A172 (cell line): ENCODE results near the gene MIDN. TPM values are rescaled to one million over a fixed set of nuclear protein-coding genes. Genes with fewer than 3 reads are reported as not detected.

Source experiments
- DNase-seq: peaks from one replicate; pipeline ENCODE4 v3.0.0-alpha.2; 2015; ENCODE audit warnings: low spot score
- total RNA-seq: library from RNA; depleted of rRNA; stranded (reverse); fragments of >200 nt; shearing (Covaris generic); gene quantifications from 2 replicates; pipeline ENCODE4 v1.2.3, GENCODE V29; 2014

MIDN gene
- total RNA-seq, 1 experiment from 2014 or later: 7.0 TPM

DNA sequence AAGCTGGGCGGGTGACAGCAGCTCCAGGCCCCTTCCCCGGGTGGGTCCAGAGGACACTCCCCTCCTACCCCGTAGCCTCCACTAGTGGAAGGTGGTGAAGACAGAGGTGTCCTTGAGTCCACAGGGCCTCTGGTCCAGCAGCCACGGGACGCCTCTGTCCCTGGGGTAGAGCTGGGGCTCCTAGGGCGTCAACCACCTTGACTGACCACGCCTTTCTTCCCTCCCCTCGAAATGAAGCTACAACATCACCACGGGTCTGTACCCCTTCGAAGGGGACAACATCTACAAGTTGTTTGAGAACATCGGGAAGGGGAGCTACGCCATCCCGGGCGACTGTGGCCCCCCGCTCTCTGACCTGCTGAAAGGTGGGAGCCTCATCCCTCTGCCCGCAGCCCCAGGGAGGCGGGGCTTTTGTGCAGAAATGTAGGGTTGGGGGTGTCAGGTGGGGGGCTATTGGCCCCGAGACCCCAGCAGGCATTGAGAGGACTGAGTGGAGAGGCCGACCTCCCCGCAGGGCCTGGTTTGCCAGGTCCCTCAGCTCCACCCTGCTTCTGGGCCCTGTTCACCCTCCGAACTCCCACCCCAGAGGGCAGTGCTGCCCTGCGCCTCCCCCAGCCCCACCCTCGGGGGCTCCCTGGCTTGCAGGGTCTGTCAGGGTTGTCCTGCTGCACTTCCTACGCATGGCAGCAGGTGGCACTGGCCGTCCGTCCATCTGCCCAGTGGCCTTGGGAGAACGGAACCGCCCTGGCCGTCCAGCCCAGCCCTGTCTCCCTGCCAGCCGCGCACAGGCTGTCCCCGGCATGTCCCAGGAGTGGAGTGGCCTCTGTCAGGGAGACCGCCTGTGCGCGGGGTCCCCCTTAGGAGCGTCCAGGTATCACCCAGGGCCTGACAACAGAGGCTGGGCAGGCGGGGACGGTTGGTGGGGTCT lies 27.1 kb upstream of the MIDN start:
- peak; percentile 51 for DNase-seq

- no peak for DNase-seq
These were observed 26.5 kb upstream of the MIDN start for GRCh38 chr19:1221904-1222255.

DNA sequence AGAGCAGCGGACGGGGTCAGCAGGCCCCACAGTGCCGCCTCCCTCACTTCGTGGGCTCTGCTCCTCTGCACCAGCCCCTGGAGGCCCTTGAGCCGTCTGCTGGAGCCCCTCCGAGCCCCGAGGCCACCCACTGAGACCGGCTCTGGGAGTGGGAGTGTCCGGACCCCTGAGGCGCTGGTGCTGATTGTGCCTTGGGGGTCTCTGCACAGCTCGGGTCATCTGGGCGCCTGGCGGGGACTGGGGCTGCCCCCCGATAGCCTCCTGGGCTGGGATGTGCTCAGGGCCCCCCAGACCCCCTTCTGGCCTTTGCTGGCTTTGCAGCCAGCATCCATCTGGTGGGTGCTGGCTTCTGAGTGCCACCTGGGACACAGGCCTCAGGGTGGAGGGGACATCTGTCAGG lies 26.0 kb upstream of the MIDN start:
- no peak for DNase-seq

DNA sequence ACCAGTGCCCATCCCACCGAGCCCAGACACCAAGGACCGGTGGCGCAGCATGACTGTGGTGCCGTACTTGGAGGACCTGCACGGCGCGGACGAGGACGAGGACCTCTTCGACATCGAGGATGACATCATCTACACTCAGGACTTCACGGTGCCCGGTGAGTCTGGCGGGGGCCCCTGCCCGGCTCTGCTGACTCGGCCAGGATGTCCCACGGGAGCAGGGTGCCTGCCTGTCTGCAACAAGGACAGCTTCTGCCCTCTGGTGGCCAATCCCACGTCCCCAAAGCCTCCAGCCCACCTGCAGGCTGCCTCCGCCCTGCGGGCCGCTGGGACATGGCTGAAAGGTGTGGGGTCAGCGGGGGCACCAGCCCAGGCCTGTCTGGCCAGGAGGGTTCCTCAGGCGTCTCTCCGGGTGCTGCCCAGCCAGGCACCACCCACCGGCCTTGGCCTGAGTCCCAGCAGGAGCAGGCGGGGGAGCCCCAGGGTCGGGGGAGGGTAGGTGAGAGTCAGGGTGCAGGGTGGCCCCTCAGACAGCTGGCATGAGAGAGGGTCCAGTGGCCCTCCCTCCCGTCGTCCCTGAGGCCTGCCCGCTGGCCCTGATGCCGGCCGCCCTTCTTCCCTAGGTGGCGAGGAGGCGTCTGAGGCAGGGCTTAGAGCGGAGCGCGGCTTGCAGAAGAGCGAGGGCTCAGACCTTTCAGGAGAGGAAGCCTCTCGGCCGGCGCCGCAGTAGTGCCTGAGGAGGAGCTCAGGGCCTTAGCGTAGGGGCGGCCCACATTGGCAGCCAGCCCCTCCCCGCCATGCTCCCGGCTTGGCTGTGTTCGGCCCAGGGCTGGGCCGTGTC lies 25.1 kb upstream of the MIDN start:
- peak; percentile 75 for DNase-seq

GRCh38 chr19:1224047-1224825 lies 24.1 kb upstream of the MIDN start:
- no peak for DNase-seq

DNA sequence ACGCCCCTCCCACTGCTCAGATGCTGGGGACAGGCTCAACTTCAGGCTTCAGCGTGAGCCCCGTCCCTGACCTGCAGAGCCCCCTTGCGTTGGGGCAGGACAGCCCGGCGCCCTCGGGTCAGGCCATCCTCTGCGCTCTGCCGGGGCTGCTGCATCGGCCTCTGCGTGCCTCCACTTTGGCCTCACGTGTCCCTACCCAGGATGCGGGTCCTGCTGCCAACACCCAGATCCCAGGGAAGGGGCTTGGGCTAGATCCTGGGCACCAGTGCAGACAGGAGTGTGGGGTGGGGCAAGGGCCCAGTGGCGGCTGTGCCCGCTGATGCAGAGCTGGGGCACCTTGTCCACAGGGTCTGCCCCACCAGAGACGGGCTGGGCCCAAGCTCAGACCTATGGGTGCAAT lies 23.5 kb upstream of the MIDN start:
- DNase-seq: no peak

GRCh38 chr19:1225440-1226226 lies 22.8 kb upstream of the MIDN start:
- no peak for DNase-seq

DNA sequence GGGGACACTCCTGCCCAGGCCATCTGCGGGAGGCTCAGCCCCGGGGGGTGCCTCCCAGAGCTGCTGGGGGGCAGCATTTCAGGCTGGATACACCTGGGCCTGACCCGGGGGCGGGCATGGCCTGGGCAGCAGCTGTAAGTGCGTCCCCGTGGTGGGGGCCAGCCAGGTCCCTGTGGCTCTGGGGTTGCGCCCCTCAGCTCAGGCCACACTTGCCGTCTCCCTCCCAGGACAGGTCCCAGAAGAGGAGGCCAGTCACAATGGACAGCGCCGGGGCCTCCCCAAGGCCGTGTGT lies 22.2 kb upstream of the MIDN start:
- no peak for DNase-seq

- no peak for DNase-seq
These were observed 21.7 kb upstream of the MIDN start for GRCh38 chr19:1226522-1227303.

- no peak for DNase-seq
These were observed 20.9 kb upstream of the MIDN start for GRCh38 chr19:1227304-1228054.

DNA sequence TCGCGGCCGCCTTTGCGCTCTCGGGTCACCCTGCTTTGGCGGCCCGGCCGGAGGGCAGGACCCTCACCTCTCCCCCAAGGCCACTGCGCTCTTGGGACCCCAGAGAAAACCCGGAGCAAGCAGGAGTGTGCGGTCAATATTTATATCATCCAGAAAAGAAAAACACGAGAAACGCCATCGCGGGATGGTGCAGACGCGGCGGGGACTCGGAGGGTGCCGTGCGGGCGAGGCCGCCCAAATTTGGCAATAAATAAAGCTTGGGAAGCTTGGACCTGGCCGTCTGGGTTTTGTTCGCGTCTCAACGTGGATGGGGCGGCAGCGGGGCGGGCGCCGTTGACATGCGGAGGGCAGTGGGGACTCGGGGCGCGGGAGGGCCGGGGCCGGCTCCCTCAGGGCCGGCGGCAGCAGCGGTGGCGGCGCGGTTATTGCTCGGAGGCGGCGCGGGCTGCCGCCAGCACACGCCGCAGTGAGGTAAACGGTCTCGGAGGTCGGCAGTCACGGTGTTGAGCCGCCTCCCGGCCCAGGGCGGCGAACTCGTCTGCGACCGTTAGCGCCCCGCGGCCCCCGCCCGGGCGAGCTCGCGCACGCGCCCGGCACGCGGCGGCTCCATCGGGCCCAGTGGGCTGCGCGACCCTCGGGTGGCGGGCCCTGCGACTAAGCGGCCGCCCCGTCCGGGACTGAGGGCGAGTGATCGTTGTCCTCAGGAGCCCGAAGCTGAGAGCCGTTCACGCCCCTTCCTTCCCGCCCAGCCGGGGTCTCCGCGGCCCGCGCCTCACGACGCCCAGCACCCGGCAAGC lies 20.0 kb upstream of the MIDN start:
- no peak for DNase-seq

DNA sequence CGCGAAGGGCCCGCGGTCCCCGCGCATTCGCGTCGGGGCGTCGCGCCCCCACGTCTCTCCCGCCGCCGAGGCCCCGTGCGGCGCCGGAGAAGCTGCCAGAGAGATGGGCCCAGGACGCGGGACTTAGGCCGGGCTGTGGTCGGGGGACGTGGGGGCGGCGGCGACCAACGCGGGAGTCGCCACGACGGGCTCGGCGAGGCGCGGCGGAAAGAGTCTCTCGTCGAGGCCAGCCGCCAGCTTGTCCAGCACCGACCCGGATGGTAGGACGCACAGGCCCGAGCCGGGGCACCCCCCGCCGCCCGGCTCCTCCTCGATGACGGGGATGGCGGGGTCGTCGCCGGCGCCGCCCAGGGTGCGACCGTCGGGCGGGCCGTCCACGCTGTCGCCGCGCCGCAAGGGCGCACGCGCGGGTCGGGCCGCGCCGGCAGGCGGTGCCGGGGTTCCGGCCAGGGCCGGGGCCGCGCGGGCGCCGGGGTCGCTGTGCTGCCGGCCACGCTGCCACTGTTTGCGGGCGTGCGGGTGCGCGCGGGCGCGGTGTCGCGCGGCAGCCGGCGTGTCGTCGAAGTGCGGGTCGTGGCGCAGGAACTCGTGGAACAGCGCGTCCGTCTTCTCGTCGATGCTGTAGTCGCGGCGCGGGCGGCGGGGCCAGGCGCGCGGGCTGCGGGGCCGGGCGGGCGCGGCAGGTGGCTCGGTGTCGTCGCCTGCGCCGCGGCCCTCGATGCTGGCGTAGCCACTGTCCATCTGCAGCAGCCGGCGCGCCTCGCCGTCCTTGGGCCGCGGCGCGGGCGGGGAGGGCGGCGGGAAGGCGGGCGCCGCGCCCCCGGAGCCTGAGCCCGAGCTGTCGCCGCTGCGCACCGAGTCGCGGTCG lies 19.1 kb upstream of the MIDN start:
- no peak for DNase-seq

DNA sequence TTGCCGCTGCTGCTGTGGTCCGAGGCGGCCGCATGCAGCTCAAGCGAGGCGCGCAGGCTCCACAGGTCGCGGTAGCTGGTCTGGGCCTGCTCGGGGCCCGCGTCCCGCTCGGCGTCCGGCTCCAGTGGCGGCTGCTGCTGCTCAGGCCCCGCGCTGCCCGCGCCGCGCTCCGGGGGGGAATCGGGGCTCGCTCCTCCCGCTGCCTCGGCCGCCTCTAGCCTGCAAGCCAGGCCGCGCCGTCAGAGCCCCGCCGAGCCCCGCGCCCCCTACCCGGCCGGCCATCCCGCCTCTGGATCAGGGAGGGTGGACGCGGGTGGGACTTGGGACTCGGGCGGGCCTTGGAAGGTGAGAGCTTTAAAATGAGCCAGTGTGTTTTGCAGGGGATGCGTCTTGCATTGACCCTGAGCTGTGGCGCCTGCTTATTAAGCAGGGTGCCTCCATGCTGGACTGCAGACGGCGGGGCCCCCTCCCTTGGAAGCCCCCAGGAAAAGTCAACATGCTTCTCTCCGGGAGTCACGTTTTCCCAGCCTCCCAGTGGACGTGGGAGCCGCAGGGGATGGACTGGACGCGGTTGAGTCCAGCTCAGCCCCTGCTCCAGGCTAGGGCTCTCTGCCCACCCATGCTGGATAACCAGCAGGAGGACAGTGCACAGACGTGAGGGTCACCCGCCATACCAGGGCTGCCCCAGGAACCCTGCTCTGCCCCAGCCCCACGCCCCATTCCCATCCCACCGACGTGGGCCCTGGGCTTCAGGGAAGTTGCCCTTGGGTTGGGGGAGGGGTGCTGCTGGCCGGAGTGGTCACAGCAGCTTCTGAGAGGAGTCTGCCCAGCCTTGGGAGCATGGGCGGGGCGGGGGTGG lies 18.2 kb upstream of the MIDN start:
- no peak for DNase-seq

GRCh38 chr19:1230783-1231489 lies 17.4 kb upstream of the MIDN start:
- no peak for DNase-seq

GRCh38 chr19:1231729-1232637 lies 16.4 kb upstream of the MIDN start:
- DNase-seq: peak; percentile 75
